Smooth muscle cell of the brain vasculature (primary cell): ENCODE data around the gene CCDC127.
"Not testable (repeated sequence)": the region's sequence is repeated elsewhere in the genome, so short reads cannot be mapped to it uniquely, and the experiment has no call there.

Experiments
- DNase-seq: peaks from one replicate; pipeline ENCODE4 v3.0.0-alpha.2; 2012; ENCODE audit warnings: low read depth, low spot score

The CCDC127 gene

DNA sequence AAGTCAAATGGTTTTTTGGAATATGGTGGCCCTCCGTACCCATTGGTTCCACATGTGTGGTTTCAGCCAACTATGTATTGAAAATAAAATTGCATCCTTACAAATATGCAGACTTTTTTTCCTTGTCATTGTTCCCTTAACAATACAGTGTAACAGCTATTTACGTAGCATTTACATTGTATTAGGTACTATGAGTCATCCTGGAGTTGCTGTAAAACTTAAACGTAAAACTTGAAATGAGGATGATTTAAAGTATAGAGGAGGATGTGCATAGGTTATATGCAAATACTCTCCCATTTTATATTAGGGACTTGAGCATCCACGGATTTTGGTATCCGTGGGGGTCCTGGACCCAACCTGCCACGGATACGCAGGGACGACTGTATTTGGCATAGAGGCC is 16.5 kb upstream of the CCDC127 start:
- DNase-seq = no peak

DNA sequence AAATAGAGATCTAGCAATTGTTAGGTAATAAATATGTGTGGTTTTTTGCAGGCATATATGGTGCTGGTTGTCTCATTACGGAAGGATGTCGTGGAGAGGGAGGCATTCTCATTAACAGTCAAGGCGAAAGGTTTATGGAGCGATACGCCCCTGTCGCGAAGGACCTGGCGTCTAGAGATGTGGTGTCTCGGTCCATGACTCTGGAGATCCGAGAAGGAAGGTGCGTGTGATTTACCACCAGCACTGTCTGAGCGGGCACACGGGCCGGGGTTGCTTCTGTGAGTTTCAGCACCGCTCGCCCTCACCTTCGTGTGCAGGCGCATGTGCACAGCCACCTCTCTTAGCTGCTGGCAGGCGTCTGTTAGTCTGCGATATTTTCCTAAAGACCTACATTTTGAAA is 15.5 kb upstream of the CCDC127 start:
- DNase-seq = not testable (repeated sequence)

GRCh38 chr5:231661-232060 is 13.7 kb upstream of the CCDC127 start:
- DNase-seq = no peak

DNA sequence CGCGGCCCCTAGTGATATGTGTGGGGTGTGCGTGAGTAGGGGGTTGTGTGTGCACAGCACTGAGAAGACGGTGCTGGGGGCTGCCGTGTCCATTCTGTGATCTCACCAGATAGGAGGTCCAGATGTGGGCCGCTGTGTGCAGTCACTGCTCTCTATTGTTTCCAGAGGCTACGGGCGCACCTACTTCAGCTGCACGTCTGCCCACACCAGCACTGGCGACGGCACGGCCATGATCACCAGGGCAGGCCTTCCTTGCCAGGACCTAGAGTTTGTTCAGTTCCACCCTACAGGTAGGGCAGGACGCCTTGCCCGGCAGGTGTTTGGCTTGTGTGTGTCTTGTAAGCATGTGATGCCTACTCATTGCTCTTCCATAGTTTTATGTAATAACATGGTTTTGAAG is 12.8 kb upstream of the CCDC127 start:
- no peak for DNase-seq

GRCh38 chr5:228886-229285 is 10.9 kb upstream of the CCDC127 start:
- no peak for DNase-seq

- not testable (repeated sequence) for DNase-seq
These were observed 9.4 kb upstream of the CCDC127 start for GRCh38 chr5:227375-227774.

DNA sequence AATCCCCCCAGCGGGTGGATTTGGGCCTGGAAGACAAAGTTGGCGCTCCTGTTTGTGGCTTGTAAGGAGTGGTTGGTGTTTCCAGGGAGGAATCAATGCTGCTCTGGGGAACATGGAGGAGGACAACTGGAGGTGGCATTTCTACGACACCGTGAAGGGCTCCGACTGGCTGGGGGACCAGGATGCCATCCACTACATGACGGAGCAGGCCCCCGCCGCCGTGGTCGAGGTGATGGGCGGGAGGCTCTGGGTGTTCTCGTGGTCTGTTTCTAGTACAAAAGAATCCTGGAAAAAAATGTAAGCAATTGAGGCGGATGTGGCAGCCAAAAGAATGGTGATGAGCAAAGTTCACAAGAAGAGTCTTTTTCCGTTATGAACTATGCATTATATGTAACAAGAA is 7.4 kb upstream of the CCDC127 start:
- no peak for DNase-seq

GRCh38 chr5:223791-224190 is 5.8 kb upstream of the CCDC127 start:
- DNase-seq = no peak

DNA sequence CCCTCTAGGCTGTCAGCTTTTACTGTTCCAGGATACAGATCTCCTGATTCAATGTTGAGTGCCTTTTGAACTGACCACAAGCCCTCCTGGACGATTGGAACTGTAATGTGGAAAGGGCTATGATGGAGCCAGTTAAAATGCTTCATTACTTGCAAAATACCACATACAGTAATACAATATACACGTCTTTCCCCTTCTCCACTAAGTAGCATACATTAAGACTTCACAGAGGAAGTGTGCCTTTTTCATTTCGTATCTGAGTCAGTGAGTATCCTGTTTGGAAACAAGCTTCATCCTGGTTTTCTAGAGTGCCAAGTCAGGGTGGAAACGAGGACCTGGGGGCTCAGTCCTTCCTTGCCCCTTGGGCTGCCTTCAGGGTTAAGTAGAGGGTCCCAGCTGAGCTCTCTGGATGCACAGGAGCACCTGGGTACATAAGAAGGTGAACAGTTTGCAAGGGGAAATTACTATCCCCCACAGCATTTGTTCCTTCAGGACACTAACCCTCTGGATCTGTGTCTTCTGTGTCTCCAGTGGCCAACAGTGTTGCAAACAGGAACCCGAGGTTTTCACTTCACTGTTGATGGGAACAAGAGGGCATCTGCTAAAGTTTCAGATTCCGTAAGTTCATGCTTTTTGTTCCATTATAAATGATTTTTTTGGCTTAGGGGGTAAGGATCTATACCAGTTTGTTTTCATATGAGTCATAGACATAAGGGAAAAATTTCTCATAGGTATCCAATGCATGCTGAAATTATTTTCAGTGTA is 5.2 kb upstream of the CCDC127 start:
- DNase-seq = not testable (repeated sequence)

DNA sequence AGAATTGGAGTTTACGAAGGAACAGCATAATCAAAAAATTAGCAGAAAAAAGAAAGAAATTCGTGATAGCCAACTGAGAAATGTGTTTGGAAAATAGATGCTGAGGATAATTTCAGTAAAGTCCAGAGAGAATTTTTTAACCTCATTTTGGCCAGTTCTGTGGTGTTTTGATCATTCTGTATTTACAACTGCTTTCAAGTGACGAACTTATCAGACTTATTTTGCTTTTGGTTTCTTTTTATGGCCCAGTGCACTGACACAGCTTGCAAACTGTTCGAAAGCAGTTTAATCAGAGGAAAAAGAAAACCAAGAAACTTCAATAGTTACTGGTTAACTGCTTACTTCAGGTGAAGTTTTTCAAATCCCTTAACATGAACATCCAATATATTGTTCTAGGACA is 2.0 kb upstream of the CCDC127 start:
- DNase-seq = no peak

DNA sequence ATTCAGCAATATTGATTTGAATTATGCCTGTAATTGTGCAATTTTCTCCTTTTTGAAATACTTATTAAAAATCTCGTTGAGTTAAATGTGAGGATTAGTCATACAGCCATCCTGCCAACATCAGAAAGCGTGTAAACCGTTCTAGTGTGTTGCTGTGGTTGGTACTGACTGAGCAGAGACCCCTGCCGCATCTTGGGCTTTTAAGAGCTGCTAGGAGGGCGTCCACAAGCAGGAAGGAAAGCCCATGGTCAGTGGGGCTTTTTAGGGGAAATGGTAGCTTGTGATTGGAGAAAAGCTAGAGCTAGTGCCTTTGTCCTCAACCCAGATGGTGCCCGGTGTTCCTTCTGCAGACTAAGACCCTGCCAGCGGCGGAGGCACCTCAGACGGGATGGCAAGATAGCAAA is 1.5 kb upstream of the CCDC127 start:
- DNase-seq = no peak

DNA sequence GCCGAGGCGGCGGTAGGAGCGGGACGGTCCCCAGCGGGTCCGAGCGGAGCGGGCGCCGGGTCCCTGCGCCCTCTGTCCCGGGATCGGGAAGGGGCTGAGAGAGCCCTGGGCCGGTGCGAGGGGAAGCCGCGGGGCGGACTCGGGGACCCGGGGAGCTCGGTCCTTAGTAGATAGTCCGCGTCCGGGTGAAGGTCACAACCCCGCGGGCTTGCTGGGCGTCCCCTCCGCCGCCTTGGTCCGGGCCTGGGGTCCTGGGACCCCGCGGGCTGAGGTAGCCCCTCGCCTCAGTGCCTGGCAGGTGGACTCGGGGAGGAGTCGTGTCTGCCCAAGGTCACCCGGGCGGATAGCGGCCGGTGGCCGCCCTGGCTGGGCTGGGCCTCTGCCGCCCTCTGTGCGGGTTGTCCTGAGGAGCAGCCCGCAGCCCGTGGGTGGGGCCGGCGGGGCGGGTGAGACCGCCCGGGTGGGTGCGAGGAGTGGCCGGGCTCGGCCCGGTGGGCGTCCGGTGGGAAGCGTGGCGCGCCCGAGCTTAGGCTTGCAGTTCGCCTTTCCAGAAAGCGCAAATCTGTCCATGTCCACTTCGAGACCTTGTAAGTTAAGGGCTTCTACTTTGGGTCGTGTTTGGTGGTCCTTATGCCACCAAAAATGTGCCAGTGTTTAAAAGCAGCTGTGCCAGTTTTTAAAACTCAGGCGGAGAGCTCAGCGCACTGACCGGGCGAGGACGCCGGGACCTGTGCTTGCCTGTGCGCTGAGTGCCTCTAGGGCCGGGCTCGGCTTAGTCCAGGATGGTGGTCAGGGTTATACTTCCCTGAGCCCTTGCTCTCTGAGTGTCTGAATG is 721 bp upstream of the CCDC127 start:
- no peak for DNase-seq

DNA sequence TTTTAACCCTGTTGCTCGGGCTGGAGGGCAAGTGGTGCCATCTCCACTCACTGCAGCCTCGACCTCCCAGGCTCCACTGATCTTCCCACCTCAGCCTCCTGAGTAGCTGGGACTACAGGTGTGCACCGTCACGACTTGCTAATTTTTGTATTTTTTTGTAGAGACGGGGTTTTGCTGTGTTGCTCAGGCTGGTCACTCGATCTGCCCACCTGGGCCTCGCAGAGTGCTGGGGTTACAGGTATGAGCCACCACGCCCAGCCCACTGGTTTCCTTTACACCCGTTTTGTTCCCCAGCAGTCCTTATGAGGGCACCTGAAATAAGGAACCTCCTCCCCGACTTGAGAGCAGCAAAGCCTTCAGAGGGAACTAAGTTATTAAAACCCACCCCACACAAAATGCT is 1.9 kb downstream of the CCDC127 start:
- not testable (repeated sequence) for DNase-seq

DNA sequence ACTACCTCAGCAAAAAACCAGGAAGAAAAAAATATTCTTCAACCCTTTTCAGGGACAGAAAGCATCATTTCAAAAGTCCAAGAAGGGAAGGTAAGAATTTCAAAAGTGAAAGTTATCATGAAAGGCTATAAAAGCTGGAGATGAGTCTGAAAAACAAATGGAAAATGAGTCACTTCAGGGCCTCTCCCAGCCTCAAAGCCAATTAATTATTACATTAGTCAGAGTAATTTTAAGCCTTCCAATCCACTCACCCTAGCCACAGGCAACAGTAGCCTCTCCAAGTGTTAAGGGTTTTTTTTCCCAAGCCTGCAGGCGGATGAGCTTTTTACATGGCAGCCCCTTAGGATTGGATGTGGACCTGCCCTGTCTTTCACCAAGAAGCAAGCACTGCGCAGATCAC is 2.7 kb downstream of the CCDC127 start:
- DNase-seq = not testable (repeated sequence)

GRCh38 chr5:213803-214395 is 4.1 kb downstream of the CCDC127 start:
- DNase-seq = no peak

DNA sequence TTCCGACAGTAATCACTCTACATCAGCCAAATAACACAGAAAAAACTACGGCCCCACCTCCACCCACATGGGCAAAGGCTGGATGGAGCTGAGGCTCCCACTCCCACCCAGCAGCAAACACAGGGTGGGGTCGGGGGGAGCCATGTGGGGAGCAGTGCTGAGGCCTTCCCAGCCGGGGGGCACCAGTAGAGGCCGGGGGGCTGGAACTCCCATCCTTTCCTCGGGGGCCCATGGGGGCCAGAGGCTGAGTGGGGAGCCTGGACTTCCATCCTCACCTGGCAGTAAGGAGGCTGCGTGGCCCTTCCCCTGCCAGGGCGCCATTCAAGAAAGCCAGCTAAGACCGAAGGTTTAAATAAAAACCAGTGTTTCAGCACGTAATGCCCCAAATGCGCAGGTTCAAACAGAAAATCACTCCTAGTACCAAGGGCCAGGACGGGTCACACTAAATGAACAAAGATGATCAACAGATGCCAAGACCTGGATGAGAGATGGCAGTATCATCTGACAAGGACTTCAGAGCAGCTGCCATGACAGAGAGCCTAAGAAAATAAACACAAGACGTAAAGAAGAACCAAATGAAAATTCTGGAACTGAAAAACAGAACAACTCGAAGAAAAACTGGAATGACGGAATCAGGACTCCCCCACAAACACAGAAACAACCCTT is 9.4 kb downstream of the CCDC127 start:
- DNase-seq = no peak

DNA sequence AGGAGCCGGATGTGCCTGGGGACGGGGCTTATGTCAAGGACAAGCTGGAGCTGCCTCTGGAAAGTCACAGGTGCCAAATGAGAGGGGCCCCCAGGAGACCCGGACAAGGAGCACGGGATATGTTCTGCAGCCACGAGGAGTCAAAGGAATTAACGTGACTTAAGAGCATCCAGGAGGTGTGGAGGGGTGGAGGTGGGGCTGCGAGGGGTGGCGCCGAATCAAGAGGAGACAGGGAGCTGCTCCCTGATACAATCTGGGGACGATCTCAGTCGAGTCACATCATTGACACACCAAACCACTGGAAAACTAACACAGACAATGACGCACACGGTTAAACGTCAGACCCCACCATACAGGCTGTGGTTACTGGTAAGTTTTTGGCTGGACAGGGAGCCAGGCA is 10.4 kb downstream of the CCDC127 start:
- no peak for DNase-seq

DNA sequence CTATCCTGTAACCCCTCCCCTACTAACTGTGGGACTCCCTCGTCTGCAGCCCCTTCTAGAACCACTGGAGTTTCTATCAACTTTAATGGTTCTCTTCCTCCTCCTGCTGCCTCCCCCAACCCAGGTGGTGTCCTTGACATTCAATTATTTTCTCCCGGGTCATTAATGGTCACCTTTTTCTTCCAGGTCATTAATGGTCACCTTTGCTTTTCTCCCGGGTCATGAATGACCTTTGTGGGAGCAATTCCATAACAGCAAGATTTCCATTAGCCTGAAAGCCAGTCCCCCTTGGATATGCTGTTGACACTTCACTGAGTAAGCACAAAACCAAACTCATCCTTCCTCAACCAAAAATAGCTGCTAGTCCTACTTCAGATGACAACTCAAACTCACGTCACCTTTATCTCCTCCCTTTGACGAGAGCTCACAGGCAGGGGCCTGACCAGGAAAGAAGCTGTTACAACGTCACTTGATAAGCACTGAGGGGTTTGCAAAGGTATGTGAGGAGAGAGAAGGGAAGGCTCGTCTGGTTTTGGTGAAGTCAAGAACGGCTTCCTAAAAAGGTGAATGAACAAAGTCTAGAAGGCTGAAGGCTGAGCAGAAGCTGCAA is 10.9 kb downstream of the CCDC127 start:
- DNase-seq = no peak

- no peak for DNase-seq
These were observed 11.5 kb downstream of the CCDC127 start for GRCh38 chr5:206406-206805.

- no peak for DNase-seq
These were observed 12.8 kb downstream of the CCDC127 start for GRCh38 chr5:204966-205670.

DNA sequence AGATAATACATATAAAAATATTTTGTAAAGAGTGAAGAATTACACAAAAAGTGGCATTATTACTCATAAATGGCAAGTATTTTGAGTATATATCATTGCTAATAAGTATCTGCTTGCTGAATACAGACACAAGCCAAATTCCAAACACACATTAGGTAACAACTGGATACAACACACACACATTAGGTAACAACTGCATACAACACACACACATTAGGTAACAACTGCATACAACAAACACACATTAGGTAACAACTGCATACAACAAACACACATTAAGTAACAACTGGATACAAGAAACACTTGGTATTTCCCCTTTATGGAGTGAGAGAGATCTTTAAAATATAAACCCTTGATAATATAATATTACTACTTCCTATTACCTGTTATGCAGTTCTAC is 13.5 kb downstream of the CCDC127 start:
- no peak for DNase-seq
